Erythroblast (primary cell): ENCODE results near the gene TTC32.

Source experiments
- DNase-seq, 2 experiments: peaks; one replicate each; lab custom pipeline; 2025; lab: John Stamatoyannopoulos, UW
- GATA1 ChIP-seq: IDR thresholded peaks from 2 replicates; pipeline ENCODE4 v1.6.1; 2011; ENCODE audit warnings: low read depth, mild to moderate bottlenecking, control low read depth, low read length, moderate library complexity
- POLR2A ChIP-seq: IDR thresholded peaks from 2 replicates; pipeline ENCODE4 v1.6.1; 2011; ENCODE audit warnings: mild to moderate bottlenecking, low read length

TTC32 gene

DNA sequence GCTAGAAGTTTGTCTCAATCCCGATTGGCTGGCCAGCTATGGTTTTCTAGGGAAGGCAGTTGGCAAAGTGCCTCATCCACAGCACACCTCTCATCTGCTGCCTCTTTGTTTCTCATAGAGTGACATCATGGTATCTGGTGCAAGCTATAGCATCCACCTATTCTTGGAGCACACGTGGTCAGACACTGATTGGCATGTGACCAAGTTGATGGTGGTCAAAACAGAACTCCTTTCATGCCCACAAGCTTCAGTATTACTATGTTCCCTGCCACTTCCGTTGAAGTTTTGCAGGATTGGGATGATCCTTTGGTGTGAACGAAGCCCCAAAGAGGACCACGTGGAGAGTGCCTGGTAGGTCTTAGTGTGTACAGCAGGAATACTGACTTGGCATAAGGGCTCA lies 28.8 kb downstream of the TTC32 start:
- TF ChIP-seq POLR2A (no peak), GATA1 (no peak)
- no peak for DNase-seq

DNA sequence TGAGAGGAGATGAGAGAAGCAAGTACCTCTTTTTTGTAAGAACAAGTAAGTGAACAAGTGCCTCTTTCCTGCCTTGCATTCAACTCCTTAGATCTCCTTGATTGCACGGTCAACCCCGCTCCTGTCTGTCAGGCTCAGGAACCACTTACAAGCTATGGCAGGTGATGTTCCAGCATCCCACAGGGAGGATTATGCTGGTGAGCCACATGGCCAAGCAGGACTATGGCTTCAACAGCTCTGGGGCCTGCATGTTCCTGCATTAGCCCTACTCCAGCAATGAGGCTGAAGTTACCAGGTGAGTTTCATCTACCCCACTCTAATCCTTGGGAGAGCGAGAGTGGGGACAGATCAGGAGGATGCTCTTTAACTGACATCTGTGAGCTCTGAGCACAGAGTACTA lies 29.5 kb downstream of the TTC32 start:
- DNase-seq: no peak
- no peak for TF ChIP-seq POLR2A
- no peak for TF ChIP-seq GATA1

DNA sequence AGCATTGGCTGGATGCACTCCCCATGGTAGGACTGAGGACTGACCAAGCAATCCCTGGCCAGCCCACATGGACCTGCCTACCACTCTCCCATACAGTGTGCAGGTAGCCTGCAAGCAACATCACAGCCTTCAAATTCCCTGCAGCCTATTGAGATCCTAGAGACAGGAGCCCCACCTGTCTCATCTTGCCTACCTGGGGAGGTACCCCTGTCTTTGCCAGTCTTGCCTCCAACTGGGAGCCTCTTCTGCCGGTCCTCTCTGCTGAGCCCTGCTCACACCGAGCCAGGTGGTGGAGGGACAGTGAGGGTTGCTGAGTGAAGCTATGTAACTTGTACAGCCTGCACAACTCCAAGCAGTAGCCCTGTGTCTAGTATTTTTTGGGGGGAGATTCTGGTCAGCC lies 29.9 kb downstream of the TTC32 start:
- TF ChIP-seq GATA1: no peak
- no peak for TF ChIP-seq POLR2A
- no peak for DNase-seq

DNA sequence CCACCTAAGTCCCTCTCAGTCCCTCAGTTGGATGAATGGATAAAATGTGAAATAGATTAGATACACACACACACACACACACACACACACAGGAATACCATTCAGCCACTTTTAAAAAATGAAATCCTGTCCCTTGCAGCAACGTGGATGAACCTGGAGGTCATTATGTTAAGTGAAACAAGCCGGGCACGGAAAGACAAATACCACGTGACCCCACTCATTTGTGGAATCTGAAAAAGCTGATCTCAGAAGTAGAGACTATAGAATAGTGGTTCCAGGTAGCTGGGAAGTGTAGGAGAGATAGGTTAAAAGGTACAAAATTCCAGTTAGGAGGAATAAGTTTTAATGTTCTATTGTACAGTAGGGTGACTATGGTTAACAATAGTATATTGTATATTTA lies 31.0 kb downstream of the TTC32 start:
- no peak for TF ChIP-seq GATA1
- TF ChIP-seq POLR2A: no peak
- no peak for DNase-seq

DNA sequence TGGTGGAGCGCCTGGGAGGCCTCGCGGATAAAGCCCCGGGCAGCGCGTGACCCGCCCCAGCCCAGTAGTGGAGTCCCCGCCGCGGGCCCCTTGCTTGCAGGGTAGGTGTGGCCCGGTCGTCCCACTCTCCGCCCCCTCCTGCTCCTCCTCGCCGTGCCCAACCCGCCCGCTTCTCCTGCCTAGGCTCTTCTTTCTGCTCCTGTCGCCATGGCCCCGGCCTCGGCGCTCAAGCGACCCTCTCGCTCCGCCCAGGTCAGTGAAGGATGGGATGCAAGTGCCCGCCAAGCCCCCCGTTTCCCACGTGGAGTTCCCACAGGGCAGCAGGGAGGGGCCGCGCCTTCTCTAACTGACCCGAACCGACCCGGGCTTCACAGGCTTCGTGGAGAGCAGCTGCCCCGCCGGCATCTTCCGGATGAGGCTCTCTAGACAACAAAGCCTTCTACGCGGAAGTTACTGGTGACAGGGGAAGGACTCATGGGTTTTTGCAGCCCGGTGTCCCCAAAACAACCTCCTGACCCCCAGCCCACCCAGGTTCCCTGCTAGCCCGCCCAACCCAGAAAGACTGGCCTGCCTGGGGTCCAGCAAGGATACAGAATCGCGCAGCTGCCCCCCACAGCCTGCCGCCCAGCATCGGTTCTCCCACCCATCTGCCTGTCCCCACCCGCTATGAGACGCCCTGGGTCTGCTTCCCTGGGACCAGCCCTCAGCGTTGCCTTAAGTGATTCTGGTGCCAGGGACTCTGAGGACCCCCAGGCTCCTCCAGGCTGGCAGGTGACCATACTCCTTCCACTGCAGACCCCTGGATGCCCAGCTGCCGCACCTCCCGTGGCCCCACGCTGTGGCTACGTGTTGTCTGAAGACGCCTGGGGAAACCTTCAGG lies 32.8 kb downstream of the TTC32 start:
- DNase-seq: peak; percentile 75 to 84
- TF ChIP-seq POLR2A: no peak
- TF ChIP-seq GATA1: no peak

DNA sequence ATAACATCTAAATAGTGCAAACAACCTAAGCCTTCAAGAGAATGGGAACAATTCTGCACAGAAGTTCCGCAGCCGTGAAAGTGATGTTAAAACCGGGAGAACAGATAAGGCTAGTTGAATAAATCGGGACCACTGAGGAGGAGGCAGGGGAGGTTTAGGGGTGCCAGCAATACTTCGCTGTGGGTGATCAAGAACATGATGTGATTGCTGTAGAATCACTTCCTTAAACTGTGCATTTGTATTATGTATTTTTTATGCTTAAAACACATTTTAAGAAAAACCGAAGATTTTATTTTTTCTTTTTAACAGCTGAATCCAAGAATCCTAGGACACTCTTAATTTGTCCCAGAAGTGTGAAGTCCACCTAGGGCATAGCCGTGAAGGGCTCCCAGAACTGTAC lies 33.6 kb downstream of the TTC32 start:
- DNase-seq: no peak
- no peak for TF ChIP-seq POLR2A
- no peak for TF ChIP-seq GATA1

DNA sequence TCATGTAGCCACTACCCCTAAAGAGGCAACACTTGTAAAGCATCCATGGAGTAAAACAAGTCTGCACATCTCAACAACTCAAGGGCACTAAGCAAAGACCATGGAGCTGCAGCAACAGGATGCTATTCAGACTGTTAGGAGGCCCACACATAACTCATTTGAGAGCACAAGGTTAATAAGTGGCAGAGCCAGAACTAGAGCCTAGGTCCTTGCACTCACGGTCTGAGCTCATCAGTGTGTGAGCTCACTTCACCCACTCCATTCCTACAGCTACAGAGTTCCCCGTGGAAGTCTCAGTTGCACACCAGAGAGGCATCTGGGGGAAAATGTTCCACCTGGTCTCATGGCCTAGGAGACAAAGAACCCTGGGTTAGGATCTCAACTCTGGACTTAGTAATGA lies 35.0 kb downstream of the TTC32 start:
- DNase-seq: no peak
- TF ChIP-seq POLR2A (no peak), GATA1 (no peak)

DNA sequence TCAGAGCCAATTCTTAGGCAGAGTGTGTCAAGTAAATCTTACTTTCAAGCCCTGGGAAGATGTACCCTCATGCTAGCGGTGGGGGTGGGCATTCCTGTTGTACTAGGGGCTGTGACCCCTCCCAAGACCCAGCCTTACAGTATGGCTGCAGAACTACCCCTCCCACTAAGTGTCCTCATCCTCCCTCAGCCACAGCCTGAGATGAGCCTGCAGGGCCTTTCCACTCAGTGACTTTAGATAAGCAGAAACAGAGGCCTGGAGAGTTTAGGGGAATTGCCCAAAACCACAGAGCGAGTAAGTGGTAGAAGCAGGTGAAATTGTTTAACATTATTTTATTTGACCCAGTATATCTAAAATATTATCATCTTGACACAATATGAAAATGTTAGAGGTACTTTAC lies 36.6 kb downstream of the TTC32 start:
- peak; percentile 7 for DNase-seq

DNA sequence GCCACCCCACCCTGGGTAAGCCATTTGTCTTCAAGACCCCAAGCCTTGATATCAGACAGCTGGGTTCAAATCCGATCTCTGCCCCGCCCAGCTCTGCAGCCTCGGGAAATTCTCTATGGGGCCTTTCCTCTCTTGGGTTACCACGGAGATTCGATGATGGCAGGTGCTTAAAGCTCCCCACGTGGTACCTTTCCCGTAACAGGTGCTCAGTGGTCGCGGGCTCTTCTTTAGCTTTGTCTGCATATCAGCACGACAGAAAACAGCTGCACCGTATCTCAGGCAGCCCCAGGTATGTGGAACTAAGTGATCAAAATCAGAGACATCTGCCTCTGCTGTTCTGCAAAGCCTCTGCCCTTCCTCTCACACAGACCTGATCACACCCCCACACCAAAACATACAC lies 37.4 kb downstream of the TTC32 start:
- no peak for DNase-seq
- TF ChIP-seq POLR2A: no peak
- TF ChIP-seq GATA1: no peak

More for the DNA sequence above, 36.6 kb downstream of the TTC32 start:
- TF ChIP-seq GATA1: no peak
- TF ChIP-seq POLR2A: no peak

DNA sequence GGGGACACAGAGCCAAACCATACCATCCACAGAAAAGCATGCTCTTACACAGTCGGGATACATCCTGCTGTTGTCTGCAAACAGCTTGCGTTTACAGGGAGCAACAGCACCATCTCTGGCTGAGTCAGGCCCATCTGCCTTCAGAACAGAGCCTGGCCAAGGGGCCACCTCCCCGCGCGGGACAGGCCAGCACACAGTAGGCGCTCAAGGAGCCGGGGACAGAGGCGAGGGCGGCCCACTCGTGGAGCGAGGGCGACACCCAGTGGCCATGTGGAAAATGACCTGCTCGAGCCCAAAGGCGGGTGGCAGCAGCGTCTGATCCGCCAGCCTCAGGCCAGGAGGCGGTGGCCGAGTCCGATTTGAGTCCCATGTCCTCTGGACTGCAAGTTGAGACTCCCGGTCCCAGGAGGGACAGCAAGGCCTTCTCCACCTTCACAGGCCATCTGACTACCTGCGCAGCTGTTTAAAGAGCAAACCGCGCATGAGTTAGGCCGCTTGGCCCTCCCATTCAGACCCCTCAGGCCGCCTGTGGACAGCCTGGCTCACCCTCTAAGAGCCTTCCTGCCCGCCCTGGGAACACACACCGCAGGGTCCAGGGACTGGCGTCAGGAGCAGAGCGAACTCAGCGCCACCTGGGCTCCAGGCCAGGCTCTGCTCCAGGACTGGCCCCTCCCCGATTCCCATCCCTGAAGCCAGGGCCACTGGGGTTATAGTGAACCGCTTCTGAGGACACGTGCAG lies 38.3 kb downstream of the TTC32 start:
- no peak for TF ChIP-seq GATA1
- no peak for TF ChIP-seq POLR2A

DNA sequence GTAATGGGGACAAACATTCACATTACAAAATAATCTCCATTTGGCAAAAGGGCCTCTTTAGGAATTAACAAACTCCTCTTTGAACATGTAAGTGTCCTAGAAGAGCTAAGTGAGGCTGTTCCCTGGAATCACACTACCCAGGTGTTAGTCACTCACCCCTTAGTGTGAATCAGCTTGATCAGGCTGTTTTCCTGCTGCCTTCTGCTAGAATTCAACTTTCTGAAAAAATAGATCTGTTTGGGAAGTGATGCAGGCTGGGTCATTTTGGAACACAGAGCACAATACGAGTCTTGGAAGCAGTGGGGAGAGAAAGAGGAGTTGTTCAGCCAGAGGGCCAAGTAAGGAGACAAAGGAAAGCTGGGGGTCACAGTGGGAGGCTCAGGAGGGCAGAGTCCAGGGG lies 40.0 kb downstream of the TTC32 start:
- no peak for DNase-seq
- TF ChIP-seq POLR2A (no peak), GATA1 (no peak)

More for the DNA sequence above, 38.3 kb downstream of the TTC32 start:
- peak; percentile 66 to 82 for DNase-seq

DNA sequence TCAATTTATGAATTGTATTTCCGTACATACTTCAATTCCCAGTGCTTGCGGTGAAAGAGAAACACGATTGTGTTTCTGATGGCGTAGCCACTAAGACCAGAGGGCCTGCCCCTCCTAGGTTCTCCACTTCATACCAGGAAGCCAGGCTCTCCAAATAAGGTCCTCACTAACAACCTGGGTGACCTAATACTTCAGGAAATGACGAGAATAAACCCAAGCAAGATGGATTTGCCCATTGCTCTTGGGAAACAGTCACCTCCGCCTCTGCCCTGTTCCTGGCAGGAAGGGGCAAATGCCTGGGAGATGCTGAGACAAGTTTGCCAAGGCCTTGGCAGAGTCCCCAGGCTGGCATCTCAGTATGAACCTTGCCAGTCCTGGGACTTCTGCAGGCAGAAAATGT lies 41.8 kb downstream of the TTC32 start:
- TF ChIP-seq POLR2A (no peak), GATA1 (no peak)
- no peak for DNase-seq

DNA sequence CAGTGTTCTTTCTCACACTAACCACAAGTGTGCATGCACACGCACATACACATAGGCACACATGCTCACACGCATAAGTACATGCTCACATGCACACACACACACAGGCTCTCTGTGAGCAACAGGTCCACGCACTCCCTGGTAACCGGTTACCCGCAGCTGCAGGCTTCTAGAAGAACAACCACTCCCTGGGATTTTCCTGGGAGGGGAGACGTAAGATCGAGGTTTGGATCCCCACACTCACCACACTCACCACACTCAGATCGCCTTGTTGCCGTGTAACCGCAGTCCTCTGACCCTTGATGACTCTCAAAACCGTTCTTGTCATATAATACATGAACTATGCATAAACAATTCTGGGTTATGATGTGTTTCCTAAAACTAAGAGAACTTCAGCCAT lies 42.2 kb downstream of the TTC32 start:
- no peak for DNase-seq
- TF ChIP-seq GATA1: no peak
- TF ChIP-seq POLR2A: no peak

DNA sequence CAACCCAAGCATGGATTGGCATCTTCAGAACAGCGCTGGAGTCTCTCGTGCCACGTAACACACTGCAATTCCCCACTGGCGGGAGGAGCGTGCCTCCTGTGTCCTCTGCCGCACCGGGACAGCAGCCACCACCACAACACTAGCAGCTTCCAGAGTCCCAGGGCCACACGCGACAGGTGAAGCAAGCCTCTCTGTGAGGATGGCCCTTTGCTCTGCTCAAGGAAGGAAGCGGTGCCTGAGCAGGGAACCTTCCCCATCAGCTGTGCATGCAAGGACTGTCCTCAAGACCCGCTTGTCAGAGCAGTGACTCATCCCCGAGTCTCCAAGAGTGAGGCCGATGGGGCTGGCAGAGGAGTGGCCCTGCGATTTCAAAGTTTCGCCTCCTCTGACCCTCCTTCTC lies 44.0 kb downstream of the TTC32 start:
- no peak for DNase-seq
- TF ChIP-seq POLR2A (no peak), GATA1 (no peak)
